ENCODE results near the gene ZNF662.

- no peak for TF ChIP-seq CTCF (IDR thresholded peaks at IDR 0.05)
- no peak for TF ChIP-seq POLR2A (IDR thresholded peaks at IDR 0.05)
These were observed 13.1 kb upstream of the ZNF662 start for GRCh38 chr3:42892807-42893206.
